SJSA1 (cell line): ENCODE results near the gene FGF9. TPM values are rescaled to one million over a fixed set of nuclear protein-coding genes. Genes with fewer than 3 reads are reported as not detected.

ENCODE experiments used
- DNase-seq, 2 experiments: peaks; one replicate each; pipeline ENCODE4 v3.0.0-alpha.2; 2015 to 2020; ENCODE audit warnings: low spot score in 2 of 2, low read depth in 1 of 2
- H3K27ac ChIP-seq: fragments of 250-450 bp; sonication (Bioruptor Pico); 2 replicates; pipeline ENCODE4 v1.5.1; 2020; ENCODE audit warnings: mild to moderate bottlenecking, moderate library complexity
- H3K27me3 ChIP-seq: fragments of 250-450 bp; sonication (Bioruptor Pico); replicated peaks from 2 replicates; pipeline ENCODE4 v1.5.1; 2020; ENCODE audit warnings: mild to moderate bottlenecking, moderate library complexity
- H3K36me3 ChIP-seq: fragments of 250-450 bp; sonication (Bioruptor Pico); 2 replicates; pipeline ENCODE4 v1.5.1; 2020; ENCODE audit warnings: mild to moderate bottlenecking
- H3K4me1 ChIP-seq: fragments of 250-450 bp; sonication (Bioruptor Pico); replicated peaks from 2 replicates; pipeline ENCODE4 v1.6.1; 2021; ENCODE audit warnings: mild to moderate bottlenecking
- H3K4me3 ChIP-seq: fragments of 250-450 bp; sonication (Bioruptor Pico); 2 replicates; pipeline ENCODE4 v1.5.1; 2020; ENCODE audit warnings: mild to moderate bottlenecking
- H3K9me3 ChIP-seq: fragments of 250-450 bp; sonication (Bioruptor Pico); replicated peaks from 2 replicates; pipeline ENCODE4 v1.5.1; 2020; ENCODE audit warnings: mild to moderate bottlenecking
- total RNA-seq: library from RNA; depleted of rRNA; stranded (reverse); fragments of >200 nt; shearing (Covaris generic); gene quantifications from 2 replicates; pipeline ENCODE4 v1.2.3, GENCODE V29; 2014; rRNA removed

FGF9 gene
- total RNA-seq, 1 experiment from 2014 or later, result 0.26 TPM

- Histone ChIP-seq H3K9me3 (no peaks in the 10 kb centered on the region), H3K27me3 (no peaks in the 10 kb centered on the region), H3K4me3 (no peak overlapping the region), H3K36me3 (no peaks in the 10 kb centered on the region), H3K4me1 (peaks cover 4% of the 10 kb centered on the region; the same call in 1 of the 2 replicates), H3K27ac (no peak overlapping the region)
- DNase-seq, result no peak
These were observed 71.2 kb downstream of the FGF9 start for GRCh38 chr13:21742096-21742495.

- H3K4me3 ChIP-seq, result no peak overlapping the region
- DNase-seq, result no peak
- H3K27ac ChIP-seq, result no peak overlapping the region
- H3K4me1 ChIP-seq, result peaks cover 19% of the 10 kb centered on the region
- H3K36me3 ChIP-seq, result no peaks in the 10 kb centered on the region
- H3K27me3 ChIP-seq, result no peaks in the 10 kb centered on the region
- no peaks in the 10 kb centered on the region for H3K9me3 ChIP-seq
These were observed 73.3 kb downstream of the FGF9 start for GRCh38 chr13:21744149-21744548.

GRCh38 chr13:21745307-21745706 lies 74.4 kb downstream of the FGF9 start:
- no peak for DNase-seq
- Histone ChIP-seq H3K4me1 (peaks cover 23% of the 10 kb centered on the region), H3K9me3 (peaks cover 4% of the 10 kb centered on the region; the same call in 1 of the 2 replicates), H3K36me3 (no peaks in the 10 kb centered on the region), H3K4me3 (no peak overlapping the region), H3K27me3 (no peaks in the 10 kb centered on the region), H3K27ac (no peak overlapping the region)

DNA sequence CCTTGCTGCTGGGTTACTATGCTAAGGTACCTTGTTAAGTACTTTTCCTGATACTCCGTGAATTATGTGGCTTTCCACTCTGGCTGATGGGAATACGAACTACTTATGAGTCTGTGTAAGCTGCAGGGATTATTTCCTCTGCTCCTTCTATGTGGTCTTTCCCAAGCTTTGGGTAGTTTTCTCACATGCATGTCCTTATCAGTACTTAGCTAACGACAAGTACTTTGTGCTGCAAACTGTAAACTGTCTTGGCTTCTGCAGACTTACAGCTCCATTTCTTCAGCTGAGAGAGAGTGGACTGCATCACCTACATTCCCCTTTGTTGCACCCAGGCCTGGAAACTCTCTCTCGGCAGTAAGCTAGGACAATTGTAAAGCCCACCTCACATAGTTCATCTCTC lies 76.6 kb downstream of the FGF9 start:
- H3K4me1 ChIP-seq, result peaks cover 24% of the 10 kb centered on the region
- no peaks in the 10 kb centered on the region for H3K36me3 ChIP-seq
- H3K9me3 ChIP-seq, result peaks cover 4% of the 10 kb centered on the region; the same call in 1 of the 2 replicates
- no peaks in the 10 kb centered on the region for H3K27me3 ChIP-seq
- DNase-seq, result no peak
- no peak overlapping the region for H3K4me3 ChIP-seq
- H3K27ac ChIP-seq, result no peak overlapping the region

- Histone ChIP-seq H3K27me3 (no peaks in the 10 kb centered on the region), H3K9me3 (peaks cover 4% of the 10 kb centered on the region; the same call in 1 of the 2 replicates), H3K4me1 (peaks cover 24% of the 10 kb centered on the region), H3K4me3 (no peak overlapping the region), H3K27ac (peak overlapping the region; percentile 96), H3K36me3 (no peaks in the 10 kb centered on the region)
- DNase-seq, result peak in 1 of 2 experiments; percentile 10
These were observed 77.3 kb downstream of the FGF9 start for GRCh38 chr13:21748166-21748565.

DNA sequence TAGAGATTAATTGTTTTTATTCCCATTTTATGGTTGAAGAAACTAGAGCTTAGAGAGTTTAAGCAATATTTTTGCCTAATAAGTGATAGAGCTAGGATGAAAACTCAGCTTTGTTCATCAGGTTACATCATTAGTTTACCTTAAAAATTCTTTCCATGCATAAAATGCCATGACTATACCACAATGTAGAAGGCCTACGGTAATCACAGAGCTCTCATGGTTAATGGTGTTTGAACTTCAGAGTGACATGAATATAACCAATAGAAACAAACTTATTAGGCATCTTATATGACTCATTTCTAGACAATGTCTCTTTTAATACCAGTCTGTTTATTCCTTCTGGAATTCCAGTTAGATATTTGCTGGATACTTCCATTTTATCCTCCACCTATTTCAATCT lies 78.5 kb downstream of the FGF9 start:
- H3K27me3 ChIP-seq, result no peaks in the 10 kb centered on the region
- H3K4me3 ChIP-seq, result no peak overlapping the region
- peak; percentile 50 to 82 for DNase-seq
- peak overlapping the region; percentile 96 for H3K27ac ChIP-seq
- no peaks in the 10 kb centered on the region for H3K36me3 ChIP-seq
- peaks cover 4% of the 10 kb centered on the region; the same call in 1 of the 2 replicates for H3K9me3 ChIP-seq
- peaks cover 24% of the 10 kb centered on the region for H3K4me1 ChIP-seq

GRCh38 chr13:21752501-21752900 lies 81.6 kb downstream of the FGF9 start:
- no peaks in the 10 kb centered on the region for H3K27me3 ChIP-seq
- peaks cover 4% of the 10 kb centered on the region; the same call in 1 of the 2 replicates for H3K9me3 ChIP-seq
- no peak overlapping the region for H3K27ac ChIP-seq
- DNase-seq, result no peak
- H3K4me1 ChIP-seq, result peaks cover 32% of the 10 kb centered on the region
- H3K4me3 ChIP-seq, result no peak overlapping the region
- H3K36me3 ChIP-seq, result no peaks in the 10 kb centered on the region

DNA sequence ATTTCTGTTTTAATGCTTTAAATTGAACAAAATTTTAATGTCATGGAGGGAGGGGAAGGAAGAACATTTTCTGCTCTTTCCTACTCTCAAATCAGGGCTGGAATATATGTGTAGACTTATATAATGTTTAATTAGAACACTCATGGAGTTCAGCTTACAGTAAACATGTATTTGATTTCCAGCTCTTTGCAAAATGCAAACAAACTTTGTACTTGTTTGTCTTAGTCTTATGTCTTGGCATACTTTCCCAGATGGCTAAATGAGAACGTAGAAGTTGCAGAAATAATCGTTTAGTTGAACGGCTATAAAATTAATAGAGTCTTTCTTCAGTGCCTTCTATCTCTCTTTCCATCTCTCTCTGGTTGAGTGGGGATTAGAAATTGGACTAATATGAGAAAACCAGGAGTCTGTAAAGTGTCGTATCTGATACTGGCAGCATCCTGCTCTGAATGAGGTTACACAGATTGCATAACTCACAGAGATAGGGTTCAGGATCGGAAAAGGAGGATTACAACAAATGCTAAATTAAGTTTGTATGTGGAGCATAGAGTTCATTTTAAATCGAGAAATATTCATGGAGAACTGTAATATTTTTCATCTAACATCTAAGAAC lies 82.3 kb downstream of the FGF9 start:
- Histone ChIP-seq H3K27me3 (no peaks in the 10 kb centered on the region), H3K9me3 (peaks cover 4% of the 10 kb centered on the region; the same call in 1 of the 2 replicates), H3K27ac (no peak overlapping the region), H3K4me3 (no peak overlapping the region), H3K4me1 (peaks cover 27% of the 10 kb centered on the region), H3K36me3 (no peaks in the 10 kb centered on the region)
- DNase-seq, result no peak

Other genes starting within 250 kb of the FGF9 start
- 44.5 and 67.6 TPM in 2 replicates for gene ZDHHC20, start 211.8 kb upstream of the FGF9 start, total RNA-seq
- 69.7 TPM in 2 replicates for gene MICU2, start 66.9 kb upstream of the FGF9 start, total RNA-seq